Stimulated activated naive CD8-positive, alpha-beta T cell treated with anti-CD3 and anti-CD28 coated beads, Interleukin-15, amount 100 ng/mL, for 72 hours (primary cell): ENCODE data around the gene OR10T2.
A peak's percentile ranks its signal among the peaks of the same experiment; 100 is the strongest.
"Not testable (repeated sequence)": the region's sequence is repeated elsewhere in the genome, so short reads cannot be mapped to it uniquely, and the experiment has no call there.

Experiments
- ATAC-seq: fragments of 150-1000 bp; cut with Tn5 transposase; 2 replicates; pipeline ENCODE4 v1.10.0; 2021; ENCODE audit warnings: mild to moderate bottlenecking, moderate library complexity
- DNase-seq, 2 donors: peaks; one replicate each; pipeline ENCODE4 v3.0.0; 2021 to 2022
- H3K27ac Mint-ChIP-seq, 2 donors: one replicate each; pipeline ENCODE4 v1.8.0; 2022; ENCODE audit warnings: mild to moderate bottlenecking in 2 of 2, mixed read lengths in 2 of 2, moderate library complexity in 2 of 2
- H3K27me3 Mint-ChIP-seq: one replicate; pipeline ENCODE4 v1.8.0; 2022; ENCODE audit warnings: mixed read lengths
- H3K4me1 Mint-ChIP-seq: one replicate; pipeline ENCODE4 v1.8.0; 2022; ENCODE audit warnings: mild to moderate bottlenecking, mixed read lengths
- H3K4me3 Mint-ChIP-seq, 2 donors: one replicate each; pipeline ENCODE4 v1.8.0; 2022; ENCODE audit warnings: mild to moderate bottlenecking in 2 of 2, mixed read lengths in 2 of 2, moderate library complexity in 1 of 2
- H3K9me3 Mint-ChIP-seq, 2 donors: one replicate each; pipeline ENCODE4 v1.8.0; 2022; ENCODE audit warnings: mixed read lengths in 2 of 2

Gene OR10T2

GRCh38 chr1:158374101-158374500 is 25.2 kb downstream of the OR10T2 start:
- Mint-ChIP-seq H3K4me1 (peaks cover 13% of the 10 kb centered on the region), H3K9me3 (peaks cover 15 to 24% of the 10 kb centered on the region in 2 donors), H3K27me3 (peaks cover 51% of the 10 kb centered on the region)
- not testable (repeated sequence) for DNase-seq, ATAC-seq, H3K27ac Mint-ChIP-seq, H3K4me3 Mint-ChIP-seq

- Mint-ChIP-seq H3K9me3 (peaks cover 15 to 24% of the 10 kb centered on the region in 2 donors), H3K4me1 (peaks cover 13% of the 10 kb centered on the region), H3K27me3 (peaks cover 52% of the 10 kb centered on the region), H3K27ac (no peak overlapping the region), H3K4me3 (no peak overlapping the region)
- ATAC-seq, result peak; percentile 100
- peak; percentile 52 to 82 for DNase-seq
Measured at GRCh38 chr1:158371188-158371953, 27.9 kb downstream of the OR10T2 start.

- no peak for ATAC-seq
- Mint-ChIP-seq H3K9me3 (peaks cover 3 to 10% of the 10 kb centered on the region in 2 donors), H3K27me3 (peaks cover 30% of the 10 kb centered on the region), H3K4me1 (peaks cover 12% of the 10 kb centered on the region), H3K4me3 (no peak overlapping the region), H3K27ac (no peak overlapping the region)
- DNase-seq, result no peak
Measured at GRCh38 chr1:158366783-158367182, 32.5 kb downstream of the OR10T2 start.

GRCh38 chr1:158362941-158363340 is 36.3 kb downstream of the OR10T2 start:
- ATAC-seq, result no peak
- no peak for DNase-seq
- Mint-ChIP-seq H3K27me3 (peaks cover 15% of the 10 kb centered on the region), H3K27ac (no peak overlapping the region), H3K4me3 (no peak overlapping the region), H3K9me3 (no peaks in the 10 kb centered on the region), H3K4me1 (no peaks in the 10 kb centered on the region)

GRCh38 chr1:158362482-158362881 is 36.8 kb downstream of the OR10T2 start:
- H3K4me3 Mint-ChIP-seq, result no peak overlapping the region
- no peaks in the 10 kb centered on the region for H3K4me1 Mint-ChIP-seq
- no peak overlapping the region for H3K27ac Mint-ChIP-seq
- DNase-seq (no peak), ATAC-seq (no peak)
- H3K27me3 Mint-ChIP-seq, result peaks cover 12% of the 10 kb centered on the region
- H3K9me3 Mint-ChIP-seq, result no peaks in the 10 kb centered on the region

- Mint-ChIP-seq H3K4me1 (no peaks in the 10 kb centered on the region), H3K9me3 (no peaks in the 10 kb centered on the region), H3K27ac (no peak overlapping the region), H3K27me3 (peaks cover 35% of the 10 kb centered on the region), H3K4me3 (no peak overlapping the region)
- ATAC-seq, result no peak
- no peak for DNase-seq
Measured at GRCh38 chr1:158357441-158357840, 41.8 kb downstream of the OR10T2 start.

GRCh38 chr1:158356616-158357015 is 42.6 kb downstream of the OR10T2 start:
- no peak for DNase-seq
- Mint-ChIP-seq H3K27me3 (peaks cover 35% of the 10 kb centered on the region), H3K4me3 (no peak overlapping the region), H3K4me1 (no peaks in the 10 kb centered on the region), H3K9me3 (no peaks in the 10 kb centered on the region), H3K27ac (no peak overlapping the region)
- no peak for ATAC-seq

GRCh38 chr1:158355773-158356285 is 43.4 kb downstream of the OR10T2 start:
- Mint-ChIP-seq H3K4me1 (no peaks in the 10 kb centered on the region), H3K27me3 (peaks cover 35% of the 10 kb centered on the region), H3K4me3 (no peak overlapping the region), H3K9me3 (no peaks in the 10 kb centered on the region), H3K27ac (no peak overlapping the region)
- ATAC-seq, result no peak
- DNase-seq, result no peak

GRCh38 chr1:158354255-158354654 is 45.0 kb downstream of the OR10T2 start:
- no peak overlapping the region for H3K27ac Mint-ChIP-seq
- H3K27me3 Mint-ChIP-seq, result peaks cover 35% of the 10 kb centered on the region
- H3K4me3 Mint-ChIP-seq, result no peak overlapping the region
- no peaks in the 10 kb centered on the region for H3K9me3 Mint-ChIP-seq
- H3K4me1 Mint-ChIP-seq, result no peaks in the 10 kb centered on the region
- ATAC-seq (no peak), DNase-seq (no peak)

GRCh38 chr1:158353303-158354075 is 45.8 kb downstream of the OR10T2 start, which contains the start of gene CD1E:
CD1E (plus strand) TSS chr1:158353894; CDS start chr1:158353989, 95 bp downstream.
- Mint-ChIP-seq H3K4me3 (no peak within 1 kb of the TSS), H3K27ac (peak within 1 kb of the TSS in 1 of 2 donors; percentile 2), H3K9me3 (no peaks in the 10 kb centered on the region), H3K4me1 (no peaks in the 10 kb centered on the region), H3K27me3 (peaks cover 35% of the 10 kb centered on the region)
- DNase-seq, result no peak
- no peak for ATAC-seq

GRCh38 chr1:158348946-158349345 is 50.3 kb downstream of the OR10T2 start:
- not testable (repeated sequence) for ATAC-seq, H3K4me3 Mint-ChIP-seq, H3K9me3 Mint-ChIP-seq, H3K27ac Mint-ChIP-seq, H3K27me3 Mint-ChIP-seq, DNase-seq, H3K4me1 Mint-ChIP-seq
